ENCODE measurements around the gene TSKS. TPM values are rescaled to one million over a fixed set of nuclear protein-coding genes. Genes with fewer than 3 reads are reported as not detected.

Gene TSKS
- total RNA-seq, 1 donor from 2014 or later, result not detected

DNA sequence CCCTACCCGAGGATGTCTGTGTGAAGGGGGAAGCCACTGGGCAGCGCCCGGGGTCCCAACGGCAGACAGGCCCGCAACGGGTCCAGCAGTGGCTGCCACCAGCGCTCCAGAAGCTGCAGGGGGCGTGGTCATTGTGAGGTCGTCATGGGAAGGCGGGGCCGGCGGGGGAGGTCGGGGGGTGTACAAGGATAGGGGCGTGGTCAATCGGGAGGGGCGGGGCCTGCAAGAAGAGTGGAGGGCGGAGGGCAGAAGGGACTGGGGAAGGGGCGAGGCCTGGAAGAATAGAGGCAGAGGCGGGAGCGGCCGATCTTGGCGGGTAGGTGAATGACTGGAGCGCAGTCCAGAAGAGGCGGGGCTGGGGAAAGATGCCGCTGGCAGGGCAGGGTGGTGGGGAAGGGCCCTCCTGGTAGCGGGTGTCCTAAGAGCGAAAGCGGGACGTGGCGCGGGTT is 45.6 kb upstream of the TSKS start:
- peaks cover 9% of the 10 kb centered on the region for H3K36me3 Mint-ChIP-seq (ENCODE audit: low read depth)
- H3K4me1 Mint-ChIP-seq (ENCODE audit: low read depth), result peaks cover 18% of the 10 kb centered on the region

DNA sequence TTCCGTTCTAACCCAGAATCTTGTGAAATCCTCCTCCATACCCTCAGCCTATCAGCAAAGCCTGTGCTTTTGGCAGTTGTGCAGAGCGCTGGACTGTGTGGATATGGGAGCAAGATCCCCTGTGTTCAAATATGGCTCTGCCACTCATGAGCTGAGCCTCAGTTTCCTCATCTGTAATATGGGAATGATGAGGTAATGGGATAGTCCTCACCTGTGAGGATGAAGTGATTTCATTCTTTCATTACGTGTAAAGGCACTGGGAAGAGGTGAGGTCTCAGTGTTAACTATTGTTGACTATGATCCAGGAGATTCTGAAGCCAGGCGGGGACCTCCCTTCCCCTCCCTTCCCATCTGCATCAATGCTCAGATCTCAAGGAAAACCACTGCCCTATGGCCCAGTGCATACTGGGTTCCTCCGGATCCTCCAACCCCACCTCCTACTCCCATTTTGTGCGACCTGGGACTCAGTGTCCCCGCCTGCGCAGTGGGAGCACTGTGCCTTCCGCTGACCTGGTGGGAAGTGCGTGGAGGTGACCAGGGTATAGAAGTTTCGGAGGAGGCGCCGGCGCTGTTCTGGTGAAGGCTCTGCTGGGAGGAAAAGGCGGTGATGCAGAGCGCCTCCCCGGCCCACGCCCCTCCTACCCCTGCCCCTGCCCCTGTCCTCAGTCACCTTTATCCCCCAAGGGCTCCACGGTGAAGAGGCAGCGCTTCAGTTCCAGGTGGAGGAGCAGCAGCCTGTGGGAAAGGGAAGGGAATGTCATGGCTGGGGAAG is 45.0 kb upstream of the TSKS start:
- Mint-ChIP-seq H3K4me3 (ENCODE audit: unreplicated experiment) (peak overlapping the region; percentile 86), H3K9me3 (ENCODE audit: low read depth) (no peaks in the 10 kb centered on the region), H3K36me3 (ENCODE audit: low read depth) (peaks cover 15% of the 10 kb centered on the region), H3K27me3 (ENCODE audit: low read depth) (no peaks in the 10 kb centered on the region), H3K4me1 (ENCODE audit: low read depth) (peaks cover 18% of the 10 kb centered on the region), H3K27ac (ENCODE audit: unreplicated experiment) (peak overlapping the region; percentile 83)
- no peak for DNase-seq (ENCODE audit: low spot score)
- TF ChIP-seq, protein P1, sequence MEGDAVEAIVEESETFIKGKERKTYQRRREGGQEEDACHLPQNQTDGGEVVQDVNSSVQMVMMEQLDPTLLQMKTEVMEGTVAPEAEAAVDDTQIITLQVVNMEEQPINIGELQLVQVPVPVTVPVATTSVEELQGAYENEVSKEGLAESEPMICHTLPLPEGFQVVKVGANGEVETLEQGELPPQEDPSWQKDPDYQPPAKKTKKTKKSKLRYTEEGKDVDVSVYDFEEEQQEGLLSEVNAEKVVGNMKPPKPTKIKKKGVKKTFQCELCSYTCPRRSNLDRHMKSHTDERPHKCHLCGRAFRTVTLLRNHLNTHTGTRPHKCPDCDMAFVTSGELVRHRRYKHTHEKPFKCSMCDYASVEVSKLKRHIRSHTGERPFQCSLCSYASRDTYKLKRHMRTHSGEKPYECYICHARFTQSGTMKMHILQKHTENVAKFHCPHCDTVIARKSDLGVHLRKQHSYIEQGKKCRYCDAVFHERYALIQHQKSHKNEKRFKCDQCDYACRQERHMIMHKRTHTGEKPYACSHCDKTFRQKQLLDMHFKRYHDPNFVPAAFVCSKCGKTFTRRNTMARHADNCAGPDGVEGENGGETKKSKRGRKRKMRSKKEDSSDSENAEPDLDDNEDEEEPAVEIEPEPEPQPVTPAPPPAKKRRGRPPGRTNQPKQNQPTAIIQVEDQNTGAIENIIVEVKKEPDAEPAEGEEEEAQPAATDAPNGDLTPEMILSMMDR (IDR thresholded peaks at IDR 0.05), result no peak

More for the DNA sequence above, 45.6 kb upstream of the TSKS start:
- Mint-ChIP-seq H3K27ac (ENCODE audit: unreplicated experiment) (peak overlapping the region; percentile 83), H3K27me3 (ENCODE audit: low read depth) (no peaks in the 10 kb centered on the region), H3K4me3 (ENCODE audit: unreplicated experiment) (peak overlapping the region; percentile 86), H3K9me3 (ENCODE audit: low read depth) (no peaks in the 10 kb centered on the region)
- no peak for DNase-seq (ENCODE audit: low spot score)
- TF ChIP-seq, protein P1 (IDR thresholded peaks at IDR 0.05), result no peak

DNA sequence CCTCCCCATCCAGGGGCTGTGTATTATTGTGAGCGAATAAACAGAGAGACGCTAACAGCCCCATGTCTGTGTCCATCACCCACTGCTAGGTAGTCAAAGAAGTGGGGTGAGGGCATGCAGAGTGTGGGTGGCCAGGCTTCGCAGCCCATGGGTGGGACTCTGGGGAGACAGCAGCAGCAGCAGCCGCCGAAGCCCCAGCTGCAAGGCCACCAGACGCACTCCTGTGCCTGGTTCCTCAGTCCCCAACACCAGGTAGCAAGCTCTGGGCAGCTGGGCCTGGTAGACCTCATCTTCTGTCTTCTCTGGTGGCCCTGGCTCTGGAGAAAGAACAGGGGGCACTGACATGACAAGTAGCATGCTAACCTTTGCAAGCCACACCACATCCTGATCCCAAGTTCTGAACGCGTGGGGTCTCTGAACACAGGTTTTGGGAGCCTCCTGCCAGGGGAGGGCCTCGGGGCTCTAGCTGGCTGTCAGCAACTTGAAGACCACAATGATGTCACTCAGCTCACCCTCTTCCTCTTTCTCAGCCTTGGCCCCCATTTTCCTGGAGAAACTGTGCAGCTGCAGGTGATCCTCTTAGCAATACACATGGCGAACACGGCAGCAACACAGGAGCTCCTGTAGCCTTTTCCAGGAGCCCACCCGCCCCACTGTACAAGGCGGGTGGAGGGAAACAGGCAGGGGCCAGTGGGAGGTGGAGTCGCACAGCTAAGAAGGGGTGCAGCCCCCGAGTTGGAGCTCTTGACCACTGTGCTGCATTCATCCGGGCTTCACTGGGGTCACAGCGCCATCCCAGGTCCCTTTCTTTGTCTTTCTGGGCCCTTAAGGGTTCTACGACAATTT is 44.2 kb upstream of the TSKS start:
- no peaks in the 10 kb centered on the region for H3K27me3 Mint-ChIP-seq (ENCODE audit: low read depth)
- H3K27ac Mint-ChIP-seq (ENCODE audit: unreplicated experiment), result peak overlapping the region; percentile 36
- H3K4me1 Mint-ChIP-seq (ENCODE audit: low read depth), result peaks cover 12% of the 10 kb centered on the region
- TF ChIP-seq, protein P1 (IDR thresholded peaks at IDR 0.05), result no peak
- peaks cover 15% of the 10 kb centered on the region for H3K36me3 Mint-ChIP-seq (ENCODE audit: low read depth)
- H3K9me3 Mint-ChIP-seq (ENCODE audit: low read depth), result no peaks in the 10 kb centered on the region
- no peak overlapping the region for H3K4me3 Mint-ChIP-seq (ENCODE audit: unreplicated experiment)
- no peak for DNase-seq (ENCODE audit: low spot score)

DNA sequence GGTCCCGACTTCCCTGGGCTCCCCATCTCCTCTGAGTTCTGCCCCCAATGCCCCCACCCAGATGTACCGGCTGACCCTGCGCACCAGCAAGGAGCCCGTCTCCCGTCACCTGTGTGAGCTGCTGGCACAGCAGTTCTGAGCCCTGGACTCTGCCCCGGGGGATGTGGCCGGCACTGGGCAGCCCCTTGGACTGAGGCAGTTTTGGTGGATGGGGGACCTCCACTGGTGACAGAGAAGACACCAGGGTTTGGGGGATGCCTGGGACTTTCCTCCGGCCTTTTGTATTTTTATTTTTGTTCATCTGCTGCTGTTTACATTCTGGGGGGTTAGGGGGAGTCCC is 43.5 kb upstream of the TSKS start:
- H3K9me3 Mint-ChIP-seq (ENCODE audit: low read depth), result no peaks in the 10 kb centered on the region
- DNase-seq (ENCODE audit: low spot score), result no peak
- H3K27ac Mint-ChIP-seq (ENCODE audit: unreplicated experiment), result no peak overlapping the region
- TF ChIP-seq, protein P1 (IDR thresholded peaks at IDR 0.05), result no peak
- H3K27me3 Mint-ChIP-seq (ENCODE audit: low read depth), result no peaks in the 10 kb centered on the region
- no peak overlapping the region for H3K4me3 Mint-ChIP-seq (ENCODE audit: unreplicated experiment)
- peaks cover 17% of the 10 kb centered on the region for H3K36me3 Mint-ChIP-seq (ENCODE audit: low read depth)
- H3K4me1 Mint-ChIP-seq (ENCODE audit: low read depth), result peaks cover 11% of the 10 kb centered on the region

DNA sequence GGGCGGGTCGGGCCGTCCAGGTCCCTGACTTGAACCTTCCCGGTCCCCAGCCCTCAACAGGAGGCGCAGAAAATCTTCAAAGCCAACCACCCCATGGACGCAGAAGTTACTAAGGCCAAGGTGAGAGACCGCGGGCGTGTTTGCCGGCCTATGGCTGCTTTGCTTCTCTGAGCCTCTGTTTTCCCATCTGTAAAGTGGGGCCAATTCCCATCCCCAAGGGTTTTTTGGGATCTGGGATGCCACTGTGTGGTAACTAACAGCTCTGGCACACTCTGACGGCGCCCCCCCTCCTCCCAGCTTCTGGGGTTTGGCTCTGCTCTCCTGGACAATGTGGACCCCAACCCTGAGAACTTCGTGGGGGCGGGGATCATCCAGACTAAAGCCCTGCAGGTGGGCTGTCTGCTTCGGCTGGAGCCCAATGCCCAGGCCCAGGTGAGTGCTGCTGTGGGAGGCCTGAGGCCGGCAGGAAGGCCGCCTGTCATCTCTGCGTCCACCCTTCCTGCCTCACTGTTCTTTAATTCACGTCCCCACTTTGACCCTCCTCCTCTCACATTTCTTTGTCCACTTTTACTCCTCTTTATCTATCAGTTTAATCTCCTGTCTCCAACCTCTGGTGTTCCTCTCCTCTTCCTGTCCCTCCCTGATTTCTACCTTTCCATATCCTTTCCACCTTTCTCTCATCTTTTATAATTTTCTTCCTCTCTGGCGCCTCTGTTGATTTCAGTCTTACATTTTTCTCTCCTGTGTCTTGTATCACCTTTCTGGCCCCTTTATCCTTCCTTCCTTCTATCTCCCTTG is 42.9 kb upstream of the TSKS start:
- H3K9me3 Mint-ChIP-seq (ENCODE audit: low read depth), result no peaks in the 10 kb centered on the region
- no peak for DNase-seq (ENCODE audit: low spot score)
- H3K27ac Mint-ChIP-seq (ENCODE audit: unreplicated experiment), result no peak overlapping the region
- H3K4me1 Mint-ChIP-seq (ENCODE audit: low read depth), result peaks cover 14% of the 10 kb centered on the region
- no peaks in the 10 kb centered on the region for H3K27me3 Mint-ChIP-seq (ENCODE audit: low read depth)
- TF ChIP-seq, protein P1 (IDR thresholded peaks at IDR 0.05), result no peak
- H3K4me3 Mint-ChIP-seq (ENCODE audit: unreplicated experiment), result no peak overlapping the region
- H3K36me3 Mint-ChIP-seq (ENCODE audit: low read depth), result peaks cover 19% of the 10 kb centered on the region

Data from chondrocyte (in vitro differentiated cells).